ACHN (cell line): ENCODE data around the gene GRWD1.

Experiments
- DNase-seq: peaks from one replicate; pipeline ENCODE4 v3.0.0-alpha.2; 2015
- in situ Hi-C: cut with HindIII; loops from 2 replicates; pipeline ENCODE4 v1.10.0; 2017; ENCODE audit warnings: low sequenced_read_pairs, low pct_ligation_motif_present, low pct_unique_long_range_greater_than_20kb

Gene GRWD1

DNA sequence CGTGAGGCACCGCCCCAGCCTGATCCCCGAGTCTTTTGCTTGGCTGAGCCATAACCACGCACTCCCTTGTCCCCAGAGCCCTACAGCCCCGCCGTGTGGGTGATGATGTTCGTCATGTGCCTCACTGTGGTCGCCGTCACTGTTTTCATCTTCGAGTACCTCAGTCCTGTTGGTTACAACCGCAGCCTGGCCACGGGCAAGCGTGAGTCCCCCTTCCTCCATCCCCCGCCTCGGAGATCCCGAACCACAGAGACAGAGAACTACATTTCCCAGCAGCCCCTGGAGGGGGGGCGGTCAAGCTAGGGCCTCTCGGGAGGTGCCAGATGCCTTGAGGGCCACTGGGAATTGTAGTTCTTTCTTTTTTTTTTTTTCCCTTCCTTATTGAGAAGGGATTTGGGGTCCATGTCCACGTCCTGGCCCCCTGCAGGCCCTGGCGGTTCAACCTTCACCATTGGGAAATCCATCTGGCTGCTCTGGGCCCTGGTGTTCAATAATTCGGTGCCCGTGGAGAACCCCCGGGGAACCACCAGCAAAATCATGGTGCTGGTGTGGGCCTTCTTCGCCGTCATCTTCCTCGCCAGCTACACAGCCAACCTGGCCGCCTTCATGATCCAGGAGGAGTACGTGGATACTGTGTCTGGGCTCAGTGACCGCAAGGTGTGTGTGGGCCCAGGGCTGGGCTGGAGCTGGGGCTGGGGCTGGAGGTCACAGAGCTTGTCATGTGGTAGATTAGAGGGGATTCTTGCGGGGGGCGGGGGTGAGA lies 26.4 kb upstream of the GRWD1 start:
- in situ Hi-C loops = no loop called here
- no peak for DNase-seq

DNA sequence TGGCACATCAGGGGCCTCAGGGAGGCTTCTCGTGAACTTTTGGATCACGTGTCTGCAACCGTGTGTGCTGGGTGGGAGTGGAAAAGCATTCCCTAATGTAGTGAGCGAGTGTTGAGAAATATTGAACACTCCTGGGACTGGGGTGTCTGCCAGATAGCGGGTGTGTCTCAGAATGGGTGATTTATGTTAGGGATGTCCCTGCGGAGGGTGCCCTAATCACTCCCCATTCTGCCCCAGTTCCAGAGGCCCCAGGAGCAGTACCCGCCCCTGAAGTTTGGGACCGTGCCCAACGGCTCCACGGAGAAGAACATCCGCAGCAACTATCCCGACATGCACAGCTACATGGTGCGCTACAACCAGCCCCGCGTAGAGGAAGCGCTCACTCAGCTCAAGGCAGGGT lies 24.2 kb upstream of the GRWD1 start:
- in situ Hi-C loops = no loop called here
- no peak for DNase-seq

DNA sequence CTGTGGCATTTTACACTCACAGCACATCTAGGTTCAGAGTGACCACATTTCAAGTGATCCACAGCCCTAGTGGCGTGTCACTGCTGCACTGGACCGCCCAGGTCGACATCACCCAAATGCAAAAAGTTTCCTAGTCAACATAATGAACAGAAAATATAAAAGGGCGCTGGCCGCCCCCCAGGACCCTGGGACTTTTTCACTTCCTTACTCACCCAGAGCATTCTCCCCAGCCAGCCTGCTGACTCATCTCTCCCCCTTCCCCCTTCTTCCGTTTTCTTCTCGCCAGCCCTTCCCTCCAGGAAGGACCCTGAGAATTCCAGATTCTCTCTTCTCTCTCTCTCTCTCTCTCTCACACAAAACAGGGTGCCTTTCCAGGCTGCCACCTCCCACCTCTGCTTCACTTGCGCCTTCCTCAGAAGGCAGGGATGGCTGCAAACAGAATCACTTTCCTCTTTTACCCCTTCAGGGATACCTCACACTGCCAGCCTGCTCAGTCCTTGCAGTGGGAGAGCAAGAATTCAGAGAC lies 21.0 kb upstream of the GRWD1 start:
- in situ Hi-C loops = no loop called here
- peak; percentile 57 for DNase-seq

DNA sequence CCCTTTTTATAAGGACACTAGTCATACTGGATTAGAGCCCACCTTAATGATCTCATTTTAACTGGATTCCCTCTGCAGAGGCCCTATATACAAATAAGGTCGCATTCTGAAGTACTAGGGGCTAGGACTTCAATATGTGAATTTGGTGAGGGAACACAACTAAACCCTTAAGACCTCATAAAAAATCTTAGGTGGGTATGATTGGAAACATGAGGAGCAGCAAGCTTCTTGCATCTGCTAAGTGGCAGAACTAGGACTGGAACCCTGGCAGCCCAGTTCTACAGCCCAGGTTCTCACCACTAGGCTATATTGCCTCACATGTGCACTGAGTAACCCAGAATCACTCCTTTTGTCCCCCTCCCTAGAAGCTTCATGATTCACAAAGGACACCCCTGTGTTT lies 17.1 kb upstream of the GRWD1 start:
- no peak for DNase-seq
- in situ Hi-C loops = no loop called here

DNA sequence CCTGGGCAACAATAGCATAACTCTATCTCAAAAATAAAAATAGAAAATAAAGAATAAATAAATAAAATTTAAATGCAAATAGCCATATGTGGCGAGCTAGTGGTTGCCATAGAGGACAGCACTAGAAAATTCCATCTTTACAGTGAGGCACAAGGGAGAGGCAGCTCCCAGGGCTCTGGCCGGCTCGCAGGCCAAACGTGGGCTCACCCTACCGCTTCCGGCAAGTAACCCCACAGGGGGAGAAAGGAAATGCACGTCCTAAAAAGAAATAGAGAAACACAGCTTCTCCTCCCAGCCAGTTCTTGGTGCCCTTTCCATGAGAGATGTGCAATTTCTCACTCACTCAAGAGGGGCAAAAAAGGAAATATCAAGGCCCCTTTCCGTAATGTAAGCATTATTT lies 12.4 kb upstream of the GRWD1 start:
- in situ Hi-C loops = no loop called here
- DNase-seq = no peak

DNA sequence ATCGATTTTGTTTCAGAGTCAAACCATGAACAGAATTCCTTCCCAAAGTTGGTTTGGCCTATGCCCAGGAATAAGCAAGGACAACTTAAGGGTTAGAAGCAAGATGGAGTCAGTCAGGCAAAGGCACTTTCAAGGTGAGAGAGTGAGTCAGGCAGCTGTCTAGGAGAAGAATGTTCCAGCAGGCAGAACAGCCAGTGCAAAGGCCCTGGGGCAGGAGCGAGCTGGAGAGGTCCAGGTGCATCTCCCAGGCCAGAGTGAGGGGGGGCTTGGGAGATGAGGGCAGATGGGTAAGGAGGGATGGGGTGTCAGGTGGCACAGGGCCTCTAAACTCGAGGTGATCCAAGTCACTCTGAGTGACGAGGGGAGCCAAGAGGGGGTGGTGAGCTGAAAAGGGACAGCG lies 9.2 kb upstream of the GRWD1 start:
- in situ Hi-C loops = no loop called here
- no peak for DNase-seq

DNA sequence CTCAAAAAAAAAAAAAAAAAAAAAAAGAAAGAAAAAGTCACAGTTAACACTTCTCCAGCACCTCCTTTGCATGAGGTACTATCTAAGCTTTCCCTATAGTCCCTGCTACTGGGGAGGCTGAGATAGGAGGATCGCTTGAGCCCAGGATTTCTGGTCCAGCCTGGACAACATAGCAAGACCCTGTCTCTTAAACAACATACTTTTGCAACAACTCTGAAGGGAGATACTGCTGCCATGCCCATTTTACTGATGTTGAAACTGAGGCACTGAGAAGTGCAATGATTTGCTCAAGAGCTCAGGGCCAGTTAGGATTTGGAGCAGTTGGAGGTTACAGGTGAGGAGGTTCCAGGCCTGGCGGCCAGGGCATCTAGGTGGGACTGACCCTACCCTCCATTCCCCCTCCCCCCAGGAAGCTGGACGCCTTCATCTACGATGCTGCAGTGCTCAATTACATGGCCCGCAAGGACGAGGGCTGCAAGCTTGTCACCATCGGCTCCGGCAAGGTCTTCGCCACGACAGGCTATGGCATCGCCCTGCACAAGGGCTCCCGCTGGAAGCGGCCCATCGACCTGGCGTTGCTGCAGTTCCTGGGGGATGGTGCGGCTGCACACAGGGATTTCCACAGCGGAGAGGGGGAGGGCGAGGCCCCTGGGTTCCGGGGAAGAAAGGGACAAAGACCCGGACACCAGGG lies 4.3 kb upstream of the GRWD1 start:
- in situ Hi-C loops = no loop called here
- DNase-seq = no peak

DNA sequence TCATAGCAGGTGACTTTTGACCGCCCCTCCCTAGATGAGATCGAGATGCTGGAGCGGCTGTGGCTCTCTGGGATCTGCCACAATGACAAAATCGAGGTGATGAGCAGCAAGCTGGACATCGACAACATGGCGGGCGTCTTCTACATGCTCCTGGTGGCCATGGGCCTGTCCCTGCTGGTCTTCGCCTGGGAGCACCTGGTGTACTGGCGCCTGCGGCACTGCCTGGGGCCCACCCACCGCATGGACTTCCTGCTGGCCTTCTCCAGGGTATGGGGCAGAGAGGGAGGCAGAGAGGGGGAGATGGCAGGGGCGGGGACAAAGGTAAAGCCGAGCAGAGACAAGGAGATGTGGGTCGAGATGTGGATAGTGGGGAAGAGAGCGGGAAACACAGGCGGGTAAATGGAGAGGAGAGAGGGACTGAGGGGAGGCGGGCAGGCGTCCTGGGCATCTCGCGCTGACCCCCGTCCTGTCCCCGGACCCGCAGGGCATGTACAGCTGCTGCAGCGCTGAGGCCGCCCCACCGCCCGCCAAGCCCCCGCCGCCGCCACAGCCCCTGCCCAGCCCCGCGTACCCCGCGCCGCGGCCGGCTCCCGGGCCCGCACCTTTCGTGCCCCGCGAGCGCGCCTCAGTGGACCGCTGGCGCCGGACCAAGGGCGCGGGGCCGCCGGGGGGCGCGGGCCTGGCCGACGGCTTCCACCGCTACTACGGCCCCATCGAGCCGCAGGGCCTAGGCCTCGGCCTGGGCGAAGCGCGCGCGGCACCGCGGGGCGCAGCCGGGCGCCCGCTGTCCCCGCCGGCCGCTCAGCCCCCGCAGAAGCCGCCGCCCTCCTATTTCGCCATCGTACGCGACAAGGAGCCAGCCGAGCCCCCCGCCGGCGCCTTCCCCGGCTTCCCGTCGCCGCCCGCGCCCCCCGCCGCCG lies 3.4 kb upstream of the GRWD1 start:
- in situ Hi-C loops = no loop called here
- DNase-seq = no peak

DNA sequence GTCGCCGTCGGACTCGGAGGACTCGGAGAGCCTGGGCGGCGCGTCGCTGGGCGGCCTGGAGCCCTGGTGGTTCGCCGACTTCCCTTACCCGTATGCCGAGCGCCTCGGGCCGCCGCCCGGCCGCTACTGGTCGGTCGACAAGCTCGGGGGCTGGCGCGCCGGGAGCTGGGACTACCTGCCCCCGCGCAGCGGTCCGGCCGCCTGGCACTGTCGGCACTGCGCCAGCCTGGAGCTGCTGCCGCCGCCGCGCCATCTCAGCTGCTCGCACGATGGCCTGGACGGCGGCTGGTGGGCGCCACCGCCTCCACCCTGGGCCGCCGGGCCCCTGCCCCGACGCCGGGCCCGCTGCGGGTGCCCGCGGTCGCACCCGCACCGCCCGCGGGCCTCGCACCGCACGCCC lies 2.5 kb upstream of the GRWD1 start:
- in situ Hi-C loops = no loop called here
- no peak for DNase-seq

DNA sequence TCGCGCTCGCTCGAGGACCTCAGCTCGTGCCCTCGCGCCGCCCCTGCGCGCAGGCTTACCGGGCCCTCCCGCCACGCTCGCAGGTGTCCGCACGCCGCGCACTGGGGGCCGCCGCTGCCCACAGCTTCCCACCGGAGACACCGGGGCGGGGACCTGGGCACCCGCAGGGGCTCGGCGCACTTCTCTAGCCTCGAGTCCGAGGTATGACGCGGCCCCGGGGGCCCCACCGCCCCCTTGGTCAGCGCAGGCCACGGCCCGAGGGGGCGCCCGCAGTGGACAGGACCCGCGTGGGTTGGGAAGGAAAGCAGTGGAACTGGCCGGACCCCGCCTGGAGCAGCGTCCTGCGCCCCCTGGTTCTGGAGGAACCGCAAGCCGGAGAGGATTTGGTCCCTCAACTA lies 2.1 kb upstream of the GRWD1 start:
- no peak for DNase-seq

DNA sequence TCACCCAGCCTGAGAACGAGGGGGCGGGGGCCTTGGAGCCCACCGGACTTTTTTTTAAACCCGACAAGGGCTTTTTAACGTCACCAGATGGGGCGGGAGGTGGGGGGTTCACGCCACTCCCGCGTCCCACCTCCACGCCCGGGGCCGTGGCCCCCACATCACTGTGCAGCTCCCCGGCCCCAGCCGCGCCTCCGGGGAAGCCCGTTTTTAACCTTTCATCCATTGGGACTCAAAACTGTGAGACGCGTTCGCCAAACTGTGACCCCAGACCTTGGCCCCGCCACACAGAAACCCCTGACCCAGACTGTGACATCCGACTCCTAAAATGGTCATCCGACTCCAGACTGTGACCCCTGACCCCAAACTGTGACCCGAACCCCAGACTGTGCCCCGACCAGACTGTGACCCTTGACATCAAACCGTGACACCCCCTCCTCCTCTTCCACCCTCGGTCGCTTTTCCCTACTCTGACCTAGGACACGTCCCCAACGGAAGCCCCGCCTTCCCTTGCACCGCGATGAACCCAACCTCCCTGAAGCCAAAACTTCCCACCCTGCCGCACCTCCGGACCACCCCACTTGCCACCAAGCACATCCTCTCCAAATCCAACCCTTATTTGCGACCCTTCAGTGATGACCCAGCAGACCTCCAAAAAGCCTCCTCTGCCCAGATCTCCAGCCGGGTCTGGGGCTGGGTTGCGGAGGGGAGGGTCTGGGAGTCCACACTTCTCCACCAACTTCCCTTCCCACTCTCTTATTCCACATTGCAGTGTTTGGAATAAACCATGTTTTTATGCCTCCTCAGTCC lies 1.5 kb upstream of the GRWD1 start:
- no peak for DNase-seq
- in situ Hi-C loops = no loop called here

More for the DNA sequence above, 2.1 kb upstream of the GRWD1 start:
- in situ Hi-C loops = no loop called here

DNA sequence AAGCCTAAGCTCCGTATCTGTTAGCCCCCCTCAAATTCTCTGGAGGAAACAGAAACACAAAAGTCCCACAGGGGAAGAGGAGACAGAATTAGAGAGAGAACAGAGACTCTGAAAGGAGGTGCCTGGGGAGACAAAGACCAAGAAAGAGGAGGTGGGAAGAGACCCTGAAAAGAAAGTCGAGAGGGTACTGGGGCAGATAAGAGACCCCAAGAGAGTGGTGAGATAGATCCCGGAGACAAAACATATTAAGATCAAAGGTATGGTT lies 915 bp upstream of the GRWD1 start:
- DNase-seq = no peak
- in situ Hi-C loops = no loop called here

DNA sequence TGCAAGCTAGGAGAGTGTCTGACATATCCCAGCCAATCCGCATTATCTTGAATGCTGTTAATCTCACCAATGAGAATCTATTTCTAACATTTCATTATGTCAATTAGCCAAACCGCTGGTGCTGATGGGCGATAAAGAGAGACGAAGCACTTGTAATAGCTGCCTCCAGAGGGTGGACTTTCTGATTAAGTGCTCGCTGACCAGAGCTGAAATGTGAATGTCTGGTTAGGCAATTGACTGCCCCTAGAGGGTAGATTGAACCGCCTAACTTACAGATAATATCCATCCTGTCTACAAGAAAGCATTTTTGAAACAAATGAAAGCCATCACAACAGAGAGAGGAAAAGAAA lies 552 bp upstream of the GRWD1 start:
- peak; percentile 82 for DNase-seq

DNA sequence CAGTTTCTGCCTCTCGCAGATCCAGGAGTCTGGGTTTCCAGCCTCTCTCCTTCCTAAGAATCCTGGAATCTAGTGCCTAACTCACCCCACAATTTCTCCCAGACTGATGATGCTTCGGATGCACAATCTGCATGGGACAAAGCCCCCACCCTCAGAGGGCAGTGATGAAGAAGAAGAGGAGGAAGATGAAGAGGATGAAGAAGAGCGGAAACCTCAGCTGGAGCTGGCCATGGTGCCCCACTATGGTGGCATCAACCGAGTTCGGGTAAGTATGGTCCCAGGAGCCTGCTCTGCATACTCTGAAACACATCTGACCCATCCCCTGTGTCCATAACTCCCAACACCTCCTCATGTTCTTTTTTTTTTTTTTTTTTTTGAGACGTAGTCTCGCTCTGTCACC lies 796 bp downstream of the GRWD1 start:
- no peak for DNase-seq
- in situ Hi-C loops = no loop called here

More for the DNA sequence above, 552 bp upstream of the GRWD1 start:
- in situ Hi-C loops = no loop called here

DNA sequence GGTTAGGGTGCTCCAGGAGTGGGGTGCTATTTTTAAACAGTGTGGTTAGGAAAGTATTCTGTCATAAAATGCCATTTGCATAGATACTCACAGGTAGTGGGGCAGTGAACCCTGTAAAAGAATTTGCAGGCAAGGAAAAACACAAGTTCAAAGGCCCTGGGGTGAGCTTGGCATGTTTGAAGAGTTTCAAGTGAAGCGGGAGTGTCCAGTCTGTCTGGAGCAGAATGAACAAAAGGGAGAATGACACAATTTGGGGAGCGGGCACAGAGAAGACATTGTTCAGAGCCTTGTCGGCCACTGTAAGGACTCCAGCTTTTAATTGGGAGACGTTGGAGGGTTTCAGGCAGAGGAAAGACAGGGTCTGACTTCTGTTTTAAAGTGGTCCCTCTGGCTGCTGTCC lies 2.8 kb downstream of the GRWD1 start:
- DNase-seq = no peak
- in situ Hi-C loops = no loop called here

DNA sequence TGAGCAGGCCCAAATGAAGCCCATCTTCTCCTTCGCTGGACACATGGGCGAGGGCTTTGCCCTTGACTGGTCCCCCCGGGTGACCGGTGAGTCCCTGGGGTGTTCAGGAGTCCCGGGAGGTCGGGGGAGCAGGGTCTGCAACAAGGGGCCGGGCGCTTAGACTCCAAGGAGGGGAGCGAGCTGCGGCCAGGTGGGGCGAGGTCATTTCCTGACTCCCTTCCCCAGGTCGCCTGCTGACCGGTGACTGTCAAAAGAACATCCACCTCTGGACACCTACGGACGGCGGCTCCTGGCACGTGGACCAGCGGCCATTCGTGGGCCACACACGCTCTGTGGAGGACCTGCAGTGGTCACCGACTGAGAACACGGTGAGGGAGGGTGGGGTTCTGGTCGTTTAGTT lies 4.7 kb downstream of the GRWD1 start:
- DNase-seq = no peak
- in situ Hi-C loops = no loop called here

DNA sequence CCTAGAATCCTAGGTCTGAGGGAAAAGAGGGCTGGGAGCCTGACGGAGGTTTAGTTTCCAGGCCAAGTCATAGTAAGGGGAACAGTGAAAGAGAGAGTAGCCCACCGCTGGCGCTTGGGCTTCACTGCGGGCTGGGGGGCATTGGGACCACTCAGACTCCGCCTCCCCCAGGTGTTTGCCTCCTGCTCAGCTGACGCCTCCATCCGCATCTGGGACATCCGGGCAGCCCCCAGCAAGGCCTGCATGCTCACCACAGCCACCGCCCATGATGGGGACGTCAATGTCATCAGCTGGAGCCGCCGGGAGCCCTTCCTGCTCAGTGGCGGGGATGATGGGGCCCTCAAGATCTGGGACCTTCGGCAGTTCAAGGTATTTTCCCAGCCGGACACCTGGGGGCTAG lies 5.1 kb downstream of the GRWD1 start:
- DNase-seq = no peak
- in situ Hi-C loops = no loop called here

DNA sequence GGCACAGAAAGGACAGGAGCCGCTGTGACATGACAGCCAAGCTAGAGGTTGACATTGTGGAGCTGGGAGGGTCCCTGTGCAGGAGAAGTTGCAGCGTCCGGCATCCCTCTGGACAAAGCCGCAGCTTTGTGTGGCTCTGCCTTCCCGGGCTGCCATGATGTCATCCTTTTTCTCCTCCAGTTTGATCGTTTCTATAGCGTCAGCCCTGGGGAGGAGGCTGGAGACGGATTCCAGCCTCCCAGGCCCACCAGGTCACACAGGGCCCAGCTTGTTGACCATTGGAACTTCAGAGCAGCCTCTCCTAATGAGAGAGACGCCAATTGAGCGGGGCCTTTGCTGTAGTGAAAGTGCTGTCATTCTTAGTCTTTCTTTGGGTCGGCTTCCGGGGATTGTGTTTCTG lies 5.8 kb downstream of the GRWD1 start:
- no peak for DNase-seq
- in situ Hi-C loops = no loop called here
